Fibroblast of mammary gland (primary cell): ENCODE data around the gene ALG3.

Experiments
- DNase-seq: peaks from one replicate; pipeline ENCODE4 v3.0.0-alpha.2; 2010; ENCODE audit warnings: low read depth
- H3K4me3 ChIP-seq: 2 replicates; pipeline ENCODE4 v1.5.1; 2011; ENCODE audit warnings: low read depth, mild to moderate bottlenecking, low read length, moderate library complexity; ENCODE audit not compliant: control insufficient read depth
- CTCF ChIP-seq: conservative IDR thresholded peaks from 2 replicates; pipeline ENCODE4 v1.5.1; 2011; ENCODE audit warnings: low read depth, low read length, inconsistent platforms; ENCODE audit not compliant: control insufficient read depth, insufficient read depth

ALG3 gene

GRCh38 chr3:184235381-184236032 lies 13.3 kb downstream of the ALG3 start:
- H3K4me3 ChIP-seq: no peak overlapping the region
- TF ChIP-seq CTCF: no peak
- no peak for DNase-seq

- H3K4me3 ChIP-seq: no peak overlapping the region
- TF ChIP-seq CTCF: no peak
- no peak for DNase-seq
Measured at GRCh38 chr3:184234671-184235380, 13.9 kb downstream of the ALG3 start.

GRCh38 chr3:184234224-184234623 lies 14.5 kb downstream of the ALG3 start:
- H3K4me3 ChIP-seq: no peak overlapping the region
- no peak for TF ChIP-seq CTCF
- DNase-seq: peak; percentile 77

GRCh38 chr3:184233127-184233843 lies 15.5 kb downstream of the ALG3 start:
- TF ChIP-seq CTCF: no peak
- no peak overlapping the region for H3K4me3 ChIP-seq
- DNase-seq: no peak

GRCh38 chr3:184231671-184232070 lies 17.1 kb downstream of the ALG3 start:
- no peak for DNase-seq
- H3K4me3 ChIP-seq: no peak overlapping the region
- no peak for TF ChIP-seq CTCF

- DNase-seq: no peak
- TF ChIP-seq CTCF: no peak
- H3K4me3 ChIP-seq: no peak overlapping the region
Measured at GRCh38 chr3:184230603-184231528, 17.9 kb downstream of the ALG3 start.
